ENCODE measurements around the gene KDM4C. TPM values are rescaled to one million over a fixed set of nuclear protein-coding genes. Genes with fewer than 3 reads are reported as not detected.

KDM4C gene
- total and polyA plus RNA-seq, 2 of the 4 experiments (the other 2 are of a cell fraction) = 11.8 to 23.8 TPM

DNA sequence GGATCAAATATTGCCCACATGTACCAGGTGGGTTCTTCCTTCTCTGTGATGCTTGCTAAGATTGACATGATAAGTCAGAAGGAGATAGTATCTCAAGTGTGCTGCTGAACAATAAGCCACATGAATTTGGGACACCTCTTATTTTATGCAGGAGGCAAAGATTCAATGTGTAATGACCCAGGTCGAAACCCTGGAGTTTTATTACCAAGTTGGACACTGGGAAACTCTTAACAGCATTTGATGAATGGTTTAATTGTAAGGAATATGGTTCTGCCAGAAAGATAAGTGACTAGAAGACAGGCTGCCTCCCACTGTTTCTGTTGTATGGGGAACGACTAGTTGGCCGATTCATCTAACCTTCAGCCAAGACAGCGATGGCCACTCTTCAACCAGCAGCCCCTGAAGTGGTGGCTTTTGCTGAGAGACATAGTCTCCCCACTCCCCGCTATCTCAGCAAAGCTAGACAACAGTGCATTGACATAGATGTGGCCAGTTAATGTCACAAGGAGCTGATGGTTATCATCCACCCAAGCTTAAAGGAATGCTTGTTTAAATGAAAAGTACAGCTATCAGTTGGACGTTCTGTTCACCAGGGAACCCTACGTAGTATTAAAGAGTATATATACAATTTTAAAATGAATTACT is 407.7 kb downstream of the KDM4C start:
- no peak overlapping the region for H3K18ac ChIP-seq (ENCODE audit: low read depth, low read length)
- ChIA-PET CTCF (no interaction called here), POLR2A (ENCODE audit: unreplicated experiment) (no interaction called here)
- in situ Hi-C loops (cut with MboI; ENCODE audit: low sequenced_read_pairs) = no loop called here
- no peak overlapping the region for H2AK5ac ChIP-seq (ENCODE audit: low read depth, low read length)
- DNase-seq (no peak), ATAC-seq (ENCODE audit: low read depth) (no peak)
- H3K4ac ChIP-seq (ENCODE audit: low read depth, low read length) = no peak overlapping the region
- no peak overlapping the region for H3K56ac ChIP-seq (ENCODE audit: extremely low read depth, insufficient read depth, low read length)
- no peak for TF ChIP-seq MAZ (IDR thresholded peaks at IDR 0.05; ENCODE audit: borderline replicate concordance, low read depth, low read length)
- TF ChIP-seq RAD21 (IDR thresholded peaks at IDR 0.05; ENCODE audit: low read length) = no peak
- no peak for TF ChIP-seq CHD1 (IDR thresholded peaks at IDR 0.05; ENCODE audit: low read depth, low read length)
- TF ChIP-seq RCOR1 (IDR thresholded peaks at IDR 0.05; ENCODE audit: insufficient replicate concordance, low read length) = no peak
- no peak for TF ChIP-seq NFE2L2 (IDR thresholded peaks at IDR 0.05; ENCODE audit: low read depth, low read length)
- TF ChIP-seq, protein P1, sequence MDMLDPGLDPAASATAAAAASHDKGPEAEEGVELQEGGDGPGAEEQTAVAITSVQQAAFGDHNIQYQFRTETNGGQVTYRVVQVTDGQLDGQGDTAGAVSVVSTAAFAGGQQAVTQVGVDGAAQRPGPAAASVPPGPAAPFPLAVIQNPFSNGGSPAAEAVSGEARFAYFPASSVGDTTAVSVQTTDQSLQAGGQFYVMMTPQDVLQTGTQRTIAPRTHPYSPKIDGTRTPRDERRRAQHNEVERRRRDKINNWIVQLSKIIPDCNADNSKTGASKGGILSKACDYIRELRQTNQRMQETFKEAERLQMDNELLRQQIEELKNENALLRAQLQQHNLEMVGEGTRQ (IDR thresholded peaks at IDR 0.05; ENCODE audit: low read depth, low read length) = no peak
- TF ChIP-seq ELK1 (IDR thresholded peaks at IDR 0.05; ENCODE audit: borderline replicate concordance, low read depth, low read length) = no peak
- TF ChIP-seq POLR2A (IDR thresholded peaks at IDR 0.05; ENCODE audit: low read depth, low read length) = no peak
- TF ChIP-seq, protein P2, sequence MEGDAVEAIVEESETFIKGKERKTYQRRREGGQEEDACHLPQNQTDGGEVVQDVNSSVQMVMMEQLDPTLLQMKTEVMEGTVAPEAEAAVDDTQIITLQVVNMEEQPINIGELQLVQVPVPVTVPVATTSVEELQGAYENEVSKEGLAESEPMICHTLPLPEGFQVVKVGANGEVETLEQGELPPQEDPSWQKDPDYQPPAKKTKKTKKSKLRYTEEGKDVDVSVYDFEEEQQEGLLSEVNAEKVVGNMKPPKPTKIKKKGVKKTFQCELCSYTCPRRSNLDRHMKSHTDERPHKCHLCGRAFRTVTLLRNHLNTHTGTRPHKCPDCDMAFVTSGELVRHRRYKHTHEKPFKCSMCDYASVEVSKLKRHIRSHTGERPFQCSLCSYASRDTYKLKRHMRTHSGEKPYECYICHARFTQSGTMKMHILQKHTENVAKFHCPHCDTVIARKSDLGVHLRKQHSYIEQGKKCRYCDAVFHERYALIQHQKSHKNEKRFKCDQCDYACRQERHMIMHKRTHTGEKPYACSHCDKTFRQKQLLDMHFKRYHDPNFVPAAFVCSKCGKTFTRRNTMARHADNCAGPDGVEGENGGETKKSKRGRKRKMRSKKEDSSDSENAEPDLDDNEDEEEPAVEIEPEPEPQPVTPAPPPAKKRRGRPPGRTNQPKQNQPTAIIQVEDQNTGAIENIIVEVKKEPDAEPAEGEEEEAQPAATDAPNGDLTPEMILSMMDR (conservative IDR thresholded peaks at IDR 0.05; ENCODE audit: low read depth, low read length) = no peak
- no peak for TF ChIP-seq RFX5 (IDR thresholded peaks at IDR 0.05; ENCODE audit: low read depth, low read length)
- TF ChIP-seq FOS (IDR thresholded peaks at IDR 0.05; ENCODE audit: low read depth, low read length) = no peak
- TF ChIP-seq MXI1 (IDR thresholded peaks at IDR 0.05; ENCODE audit: borderline replicate concordance, low read depth, low read length) = no peak
- no peak for TF ChIP-seq BHLHE40 (IDR thresholded peaks at IDR 0.05; ENCODE audit: low read depth, low read length)
- TF ChIP-seq MAFK (IDR thresholded peaks at IDR 0.05; ENCODE audit: low read depth, low read length) = no peak
- no peak for TF ChIP-seq CEBPB (IDR thresholded peaks at IDR 0.05; ENCODE audit: low read depth, low read length)
- TF ChIP-seq SMC3 (IDR thresholded peaks at IDR 0.05; ENCODE audit: low read depth, low read length) = no peak
- no peak overlapping the region for H2BK5ac ChIP-seq (ENCODE audit: low read depth, low read length, poor library complexity, severe bottlenecking)
- no peak overlapping the region for H3K14ac ChIP-seq (replicated peaks; ENCODE audit: low read depth, low read length)
- intact Hi-C loops (cut with micrococcal nuclease) = no loop called here
- H2AFZ ChIP-seq (replicated peaks; ENCODE audit: low read length, poor library complexity) = no peak overlapping the region
- H4K91ac ChIP-seq (ENCODE audit: insufficient read depth, low read depth, low read length) = no peak overlapping the region
- H3K9me3 ChIP-seq (ENCODE audit: control insufficient read depth, insufficient read depth, low read length) = no peaks in the 10 kb centered on the region
- no peak overlapping the region for H2BK15ac ChIP-seq (ENCODE audit: low read depth, low read length)
- no peak overlapping the region for H3K23ac ChIP-seq (ENCODE audit: low read depth, low read length)
- H3K27ac ChIP-seq (ENCODE audit: insufficient read depth, low read length) = no peak overlapping the region
- H3K79me1 ChIP-seq (ENCODE audit: low read depth in 1 of 2, low read length in 2 of 2) = no peaks in the 10 kb centered on the region
- H3K4me3 ChIP-seq (ENCODE audit: insufficient read depth, low read depth, low read length) = no peak overlapping the region
- no peaks in the 10 kb centered on the region for H3K27me3 ChIP-seq (ENCODE audit: control insufficient read depth, insufficient read depth, low read length)
- no peaks in the 10 kb centered on the region for H4K20me1 ChIP-seq (ENCODE audit: insufficient read depth, low read length)
- 0 out of 2 replicates have a peak, but pooled peaks cover 3% of the 10 kb centered on the region for H3K36me3 ChIP-seq (ENCODE audit: control insufficient read depth, insufficient read depth, low read length)
- dilution Hi-C loops (cut with HindIII; ENCODE audit: low sequenced_read_pairs, unreplicated experiment) = no loop called here
- H2BK120ac ChIP-seq (ENCODE audit: low read depth, low read length) = no peak overlapping the region
- WGBS, 2 experiments (ENCODE audit: extremely low coverage in 2 of 2, insufficient read length in 1 of 2) = no CpG with 5 or more reads among the region's 7 CpGs
- no peak overlapping the region for H2BK20ac ChIP-seq (ENCODE audit: low read depth, low read length)
- H3K4me1 ChIP-seq (ENCODE audit: control insufficient read depth, insufficient read depth, low read length) = no peaks in the 10 kb centered on the region
- no peak overlapping the region for H3K4me2 ChIP-seq (ENCODE audit: low read depth, low read length)
- H3K9ac ChIP-seq (ENCODE audit: low read depth, low read length) = no peak overlapping the region
- H3K9me1 ChIP-seq (ENCODE audit: insufficient read depth, low read length) = no peaks in the 10 kb centered on the region
- no peak overlapping the region for H4K8ac ChIP-seq (ENCODE audit: low read depth in 2 of 2, low read length in 2 of 2)
- H4K5ac ChIP-seq (ENCODE audit: low read depth, low read length) = no peak overlapping the region
- no TSS peak for BruUV-seq (replicated peaks)
- H2AK9ac ChIP-seq (replicated peaks; ENCODE audit: low read depth, low read length, poor library complexity) = no peak overlapping the region
